HG03108 (cell line): ENCODE data around the gene GYPC.
"Not testable (repeated sequence)": the region's sequence is repeated elsewhere in the genome, so short reads cannot be mapped to it uniquely, and the experiment has no call there.

ENCODE experiments used
- ATAC-seq: cut with Tn5 transposase; IDR thresholded peaks from one replicate; pipeline ENCODE4 v1.9.1; 2021; ENCODE audit warnings: moderate library complexity; ENCODE audit not compliant: unreplicated experiment

GYPC gene, protein sequence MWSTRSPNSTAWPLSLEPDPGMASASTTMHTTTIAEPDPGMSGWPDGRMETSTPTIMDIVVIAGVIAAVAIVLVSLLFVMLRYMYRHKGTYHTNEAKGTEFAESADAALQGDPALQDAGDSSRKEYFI

DNA sequence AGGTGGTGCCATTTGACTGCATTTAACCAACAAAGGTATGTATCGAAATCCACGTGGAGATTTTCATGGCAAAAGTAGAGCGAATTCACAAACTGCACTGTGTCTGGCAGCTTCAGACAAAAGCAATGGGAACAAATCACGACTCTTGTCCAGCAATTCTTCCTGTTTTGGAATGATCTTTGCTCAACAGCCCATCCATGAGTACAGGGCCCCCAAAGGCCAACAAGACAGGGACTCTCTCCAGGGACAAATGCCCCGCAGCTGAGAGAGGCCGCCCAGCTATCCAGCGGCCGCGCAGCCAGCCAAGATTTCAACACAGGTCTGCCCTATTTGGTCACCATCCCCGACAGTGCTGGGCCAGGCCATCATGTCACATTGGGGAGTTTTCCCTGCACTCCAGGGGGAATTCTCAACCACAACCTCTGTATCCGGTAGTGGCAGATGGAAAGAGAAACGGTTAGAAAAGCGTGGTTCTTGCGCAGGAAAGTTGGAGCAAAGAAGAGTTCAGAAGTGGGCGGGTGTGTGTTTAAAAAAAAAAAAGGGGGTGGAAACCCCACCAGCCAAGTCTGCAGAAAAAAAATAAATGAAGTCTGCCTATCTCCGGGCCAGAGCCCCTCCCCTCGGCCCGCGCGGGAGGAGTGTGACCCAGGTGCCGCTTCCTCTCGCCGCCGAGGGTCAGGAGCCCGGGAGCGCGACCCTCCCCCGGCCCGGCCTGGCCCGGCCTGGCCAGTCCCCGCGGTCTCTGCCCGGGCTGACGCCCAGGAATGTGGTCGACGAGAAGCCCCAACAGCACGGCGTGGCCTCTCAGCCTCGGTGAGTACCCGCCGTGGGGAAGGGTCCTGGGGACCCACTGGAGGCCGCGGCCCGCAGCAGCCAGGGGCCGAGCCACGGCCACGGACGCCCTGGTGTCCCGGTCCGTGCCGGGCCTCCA lies at the start of gene GYPC:
TSS of gene GYPC (plus strand) at position 659 of the 931 bp plus-strand sequence. CDS start at position 765, 106 bp downstream.
- ATAC-seq: peak; percentile 26

DNA sequence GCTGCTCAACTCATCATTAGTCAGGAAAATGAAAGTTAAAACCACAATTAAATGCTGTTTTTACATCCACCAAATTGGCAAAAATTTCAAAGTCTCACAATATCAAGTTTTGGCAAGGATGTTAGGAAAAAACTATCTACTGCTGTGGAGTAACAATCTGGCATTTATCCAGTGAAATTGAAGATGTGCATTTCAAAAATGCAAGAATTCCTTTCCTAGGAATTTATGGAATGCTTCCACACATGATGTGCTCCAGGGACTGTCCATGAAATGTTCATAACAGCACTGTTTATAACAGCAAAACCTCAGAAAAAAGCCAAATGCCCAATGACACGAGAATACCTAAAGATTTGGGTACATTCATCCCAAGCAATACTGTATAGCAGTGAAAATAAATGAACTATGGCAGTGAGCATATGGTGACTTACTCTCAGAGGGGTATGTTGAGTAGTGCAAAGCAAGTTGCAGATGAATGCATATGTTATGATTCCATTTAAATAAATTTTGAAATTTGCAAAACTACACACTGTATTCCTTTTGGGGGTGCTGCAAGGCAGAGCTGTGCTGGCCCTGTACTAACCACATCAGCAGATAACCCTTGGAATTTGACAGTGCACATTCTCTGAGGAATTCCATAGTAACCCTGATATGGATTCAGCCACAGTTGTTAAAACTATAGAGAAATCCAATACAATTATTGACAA lies 41.3 kb upstream of the GYPC start:
- no peak for ATAC-seq

DNA sequence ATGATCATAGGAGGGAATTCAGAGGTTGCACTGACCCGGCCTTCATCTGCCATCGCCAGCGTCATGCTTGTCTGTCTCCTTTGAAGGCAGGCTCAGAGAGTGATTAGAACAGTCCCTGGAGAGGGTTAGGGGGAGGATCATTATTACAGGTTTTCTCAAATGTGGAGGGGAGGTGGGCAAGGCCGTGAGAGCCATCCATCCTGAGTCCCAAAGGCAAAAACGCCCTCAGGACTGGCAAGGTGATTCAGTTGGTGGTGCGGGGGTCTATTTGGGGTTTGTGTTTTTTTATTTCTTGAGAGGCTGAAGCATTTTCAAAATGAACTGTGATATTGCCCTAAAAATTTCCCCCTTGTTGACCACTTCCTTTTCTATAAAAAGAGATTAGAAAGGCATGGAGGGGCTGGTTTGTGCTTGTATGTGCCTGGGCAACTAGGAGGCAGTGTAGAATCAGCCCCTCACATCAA lies 39.3 kb upstream of the GYPC start:
- ATAC-seq: no peak

- no peak for ATAC-seq
These were observed 35.7 kb upstream of the GYPC start for GRCh38 chr2:126620302-126620701.

- ATAC-seq: no peak
These were observed 33.0 kb upstream of the GYPC start for GRCh38 chr2:126623000-126623399.

DNA sequence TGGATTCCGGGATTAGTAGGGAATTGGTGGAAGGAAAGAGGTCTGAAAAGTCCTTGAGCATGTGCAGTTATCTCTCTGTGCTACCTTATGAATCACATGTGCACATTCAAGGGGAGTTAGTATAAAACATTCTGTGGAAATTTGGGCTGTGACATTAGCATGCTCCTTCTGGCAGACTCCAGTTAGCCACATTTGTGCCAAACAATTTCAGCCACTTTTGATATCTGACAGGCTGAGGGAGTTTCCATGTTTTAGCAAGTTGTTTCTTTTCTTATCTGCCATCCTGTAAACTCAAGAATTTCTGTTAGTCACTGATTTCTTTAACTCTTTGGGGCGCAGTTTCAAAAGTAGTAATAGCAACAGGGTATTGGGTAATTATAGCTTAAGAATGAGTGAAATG lies 28.3 kb upstream of the GYPC start:
- no peak for ATAC-seq

DNA sequence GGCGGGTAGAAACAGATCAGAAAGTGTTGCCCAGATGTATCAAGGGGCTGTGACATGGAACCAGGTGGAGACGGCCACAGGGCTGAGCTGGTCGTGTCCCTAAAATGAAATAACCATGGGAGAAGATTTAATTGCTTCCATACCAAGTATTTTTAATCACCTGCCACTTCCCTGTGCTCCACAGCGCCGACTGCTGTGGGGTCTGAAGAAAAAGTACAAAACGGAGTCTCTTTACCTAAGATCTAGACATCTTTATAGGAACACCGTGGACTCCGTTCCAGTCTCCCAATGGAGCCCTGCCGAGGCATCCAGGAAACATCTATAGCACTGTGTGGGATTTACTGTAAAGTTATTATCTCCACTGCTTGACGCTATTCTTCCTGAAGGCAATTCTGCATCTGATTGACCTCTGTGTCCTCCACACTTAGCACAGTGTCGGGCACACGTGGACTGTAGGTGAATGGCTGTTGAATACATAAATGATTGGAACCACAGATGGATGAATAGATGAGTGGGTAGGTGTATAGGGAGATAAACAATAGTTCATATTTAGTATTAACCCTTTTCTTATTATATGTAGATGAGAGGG lies 21.6 kb upstream of the GYPC start:
- no peak for ATAC-seq

DNA sequence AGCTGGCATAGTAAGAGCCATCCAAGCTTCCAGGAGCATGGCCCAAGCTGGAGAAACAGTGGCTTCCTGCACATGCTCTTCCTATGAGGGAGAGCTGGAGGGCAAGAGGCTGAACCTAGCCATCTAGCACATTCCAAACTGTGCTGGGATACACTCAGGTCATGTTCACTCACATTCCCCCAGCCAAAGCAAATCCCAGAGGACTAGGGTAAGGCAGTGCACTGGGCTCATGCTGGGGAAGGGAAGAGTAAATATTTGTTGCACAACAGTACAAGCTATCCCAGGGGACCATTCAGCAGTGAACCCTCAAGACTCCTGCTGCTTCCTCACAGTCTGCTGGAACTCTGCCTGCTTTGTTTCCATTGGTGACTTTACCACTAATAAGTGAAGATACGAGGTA lies 20.7 kb upstream of the GYPC start:
- no peak for ATAC-seq

- ATAC-seq: no peak
These were observed 20.2 kb upstream of the GYPC start for GRCh38 chr2:126635736-126636135.

- ATAC-seq: no peak
These were observed 18.6 kb upstream of the GYPC start for GRCh38 chr2:126637386-126637785.

DNA sequence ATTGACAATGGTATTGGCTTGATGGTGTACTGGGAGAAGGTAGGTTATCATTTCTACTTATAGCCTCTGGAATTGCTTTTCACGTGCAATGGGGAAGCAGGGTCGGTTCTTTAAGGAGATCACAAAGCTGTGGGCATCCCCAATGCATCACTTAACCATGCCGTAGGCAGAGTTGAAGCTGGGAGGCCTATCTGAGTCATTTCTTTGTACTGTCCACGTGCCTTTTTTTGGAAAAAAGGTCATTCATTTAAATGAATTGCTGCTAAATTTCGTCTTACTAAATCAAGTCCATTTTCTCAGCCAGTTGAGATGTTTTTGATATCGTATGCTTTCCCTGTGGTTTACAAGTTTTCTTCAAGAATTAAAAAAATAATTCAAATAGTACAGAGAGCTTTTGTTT lies 17.2 kb upstream of the GYPC start:
- ATAC-seq: no peak

DNA sequence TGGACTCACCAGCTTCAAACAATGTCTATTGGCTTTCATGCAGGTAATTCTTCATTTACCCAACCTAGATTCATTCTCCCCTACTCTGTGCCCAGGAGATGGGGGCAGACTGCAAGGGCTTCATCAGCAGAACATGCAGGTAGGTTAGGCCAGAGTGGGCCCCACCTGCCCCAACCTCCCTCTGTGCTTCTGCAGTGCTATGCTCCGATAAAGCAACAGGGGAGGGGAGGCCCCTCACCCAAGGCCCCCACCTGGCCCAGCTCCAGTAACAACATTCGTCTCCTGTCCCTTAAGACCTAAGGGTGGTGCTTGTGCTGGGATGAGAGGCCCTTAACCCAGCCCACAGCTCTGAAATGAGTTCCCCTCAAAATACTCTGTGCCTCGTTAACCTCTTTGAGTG lies 16.7 kb upstream of the GYPC start:
- no peak for ATAC-seq

DNA sequence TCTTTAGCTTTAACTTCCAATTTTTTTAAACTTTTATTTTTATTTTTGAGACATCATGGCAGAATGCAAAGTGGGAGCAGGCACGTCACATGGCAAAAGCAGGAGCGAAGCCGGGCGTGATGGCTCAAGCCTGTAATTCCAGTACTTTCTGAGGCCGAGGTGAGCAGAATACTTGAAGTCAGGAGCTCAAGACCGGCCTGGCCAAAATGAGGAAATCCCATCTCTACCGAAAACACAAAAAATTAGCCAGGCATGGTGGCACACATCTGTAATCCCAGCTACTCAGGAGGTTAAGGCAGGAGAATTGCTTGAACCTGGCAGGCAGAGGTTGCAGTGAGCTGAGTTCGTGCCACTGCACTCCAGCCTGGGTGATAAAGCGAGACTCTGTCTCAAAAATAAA lies 14.7 kb upstream of the GYPC start:
- not testable (repeated sequence) for ATAC-seq

DNA sequence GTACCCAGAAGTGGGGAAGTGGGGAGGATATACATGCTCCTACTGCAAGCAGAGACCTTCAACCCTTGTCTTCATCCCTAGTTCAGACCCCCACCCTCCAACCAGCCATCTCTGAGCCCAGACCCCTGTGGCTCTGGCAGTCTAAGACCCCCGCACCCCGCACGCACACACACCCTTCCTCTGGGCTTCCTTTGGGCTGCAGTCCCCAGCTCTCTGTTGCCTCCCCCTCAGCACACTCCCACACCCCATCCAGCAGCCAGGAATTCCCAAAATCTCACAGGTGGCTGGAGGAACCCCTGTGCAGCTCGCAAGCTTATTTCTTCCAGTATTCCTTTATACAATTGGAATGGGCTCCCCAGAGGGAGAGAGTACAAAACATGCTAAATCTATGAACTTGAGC lies 13.9 kb upstream of the GYPC start:
- ATAC-seq: no peak

GRCh38 chr2:126643431-126643830 lies 12.5 kb upstream of the GYPC start:
- no peak for ATAC-seq

- no peak for ATAC-seq
These were observed 12.0 kb upstream of the GYPC start for GRCh38 chr2:126643972-126644371.

GRCh38 chr2:126644630-126645191 lies 11.2 kb upstream of the GYPC start:
- peak; percentile 90 for ATAC-seq

DNA sequence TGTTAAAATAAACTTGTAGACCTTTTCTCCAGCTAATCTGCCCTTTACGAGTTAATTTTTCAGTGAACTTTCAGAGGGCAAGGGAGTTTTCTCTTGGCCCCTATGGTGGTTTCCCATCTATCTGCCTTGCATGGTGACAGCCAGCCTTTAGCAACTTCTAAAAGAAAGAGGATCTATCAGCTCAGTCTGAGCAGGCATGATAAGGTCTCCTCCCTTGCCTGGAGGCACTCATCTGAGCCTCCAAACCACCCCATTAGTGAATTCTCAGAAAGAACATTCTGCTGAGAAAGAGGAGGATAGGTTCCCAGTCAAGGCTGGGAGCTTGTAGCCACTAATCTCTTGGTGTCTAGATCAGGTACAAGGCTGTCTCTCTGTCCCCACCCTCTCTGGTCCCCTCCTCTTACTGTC lies 10.7 kb upstream of the GYPC start:
- peak; percentile 60 for ATAC-seq

- ATAC-seq: no peak
These were observed 9.9 kb upstream of the GYPC start for GRCh38 chr2:126646026-126646425.

DNA sequence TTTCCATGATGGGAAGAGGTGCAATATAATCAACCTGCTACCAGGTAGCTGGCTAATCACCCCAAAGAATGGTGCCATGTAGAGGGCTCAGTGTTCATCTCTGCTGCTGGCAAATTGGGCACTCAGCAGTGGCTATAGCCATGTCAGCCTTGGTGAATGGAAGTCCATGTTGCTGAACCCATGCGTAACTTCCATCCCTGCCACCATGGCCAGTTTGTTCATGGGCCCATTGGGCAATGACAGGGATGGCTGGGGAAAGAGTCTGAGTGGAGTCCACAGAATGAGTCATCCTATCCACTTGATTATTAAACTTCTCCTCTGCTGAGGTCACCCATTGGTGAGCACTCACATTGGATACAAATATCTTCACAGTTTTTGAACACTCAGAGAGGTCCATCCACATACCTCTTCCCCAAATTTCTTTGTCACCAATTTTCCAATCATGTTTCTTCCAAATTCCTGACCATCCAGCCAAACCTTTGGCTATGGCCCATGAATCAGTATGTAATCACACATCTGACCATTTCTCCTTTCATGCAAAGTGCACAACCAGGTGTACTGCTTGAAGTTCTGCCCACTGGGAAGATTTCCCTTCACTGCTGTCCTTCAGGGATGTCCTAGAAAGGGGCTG lies 8.1 kb upstream of the GYPC start:
- not testable (repeated sequence) for ATAC-seq
